GM19467 (cell line): Measurements from ENCODE around the gene FUBP1.
"Not testable (repeated sequence)": the region's sequence is repeated elsewhere in the genome, so short reads cannot be mapped to it uniquely, and the experiment has no call there.

ENCODE experiments used
- ATAC-seq: cut with Tn5 transposase; IDR thresholded peaks from one replicate; pipeline ENCODE4 v1.9.1; 2021; ENCODE audit warnings: mild to moderate bottlenecking, moderate library complexity; ENCODE audit not compliant: unreplicated experiment

FUBP1 gene

GRCh38 chr1:77978969-77979876 is at the start of gene FUBP1:
Gene FUBP1 (minus strand): TSS chr1:77979072. CDS start chr1:77979004, 68 bp downstream.
- peak; percentile 77 for ATAC-seq

GRCh38 chr1:78021134-78021533 is 42.3 kb upstream of the FUBP1 start:
- not testable (repeated sequence) for ATAC-seq

- no peak for ATAC-seq
Observed at GRCh38 chr1:78019024-78019423, 40.2 kb upstream of the FUBP1 start.

- no peak for ATAC-seq
Observed at GRCh38 chr1:78015148-78015547, 36.3 kb upstream of the FUBP1 start.

- ATAC-seq, result no peak
Observed at GRCh38 chr1:78011050-78011449, 32.2 kb upstream of the FUBP1 start.

GRCh38 chr1:78009836-78010235 is 31.0 kb upstream of the FUBP1 start:
- ATAC-seq, result no peak

GRCh38 chr1:78009276-78009675 is 30.4 kb upstream of the FUBP1 start:
- no peak for ATAC-seq

- no peak for ATAC-seq
Observed at GRCh38 chr1:78007677-78008341, 28.9 kb upstream of the FUBP1 start.

GRCh38 chr1:78006521-78006920 is 27.6 kb upstream of the FUBP1 start:
- ATAC-seq, result no peak

- no peak for ATAC-seq
Observed at GRCh38 chr1:78005755-78006154, 26.9 kb upstream of the FUBP1 start.

- no peak for ATAC-seq
Observed at GRCh38 chr1:78005448-78005722, 26.5 kb upstream of the FUBP1 start.

- peak; percentile 96 for ATAC-seq
Observed at GRCh38 chr1:78004719-78005447, 26.0 kb upstream of the FUBP1 start, which contains the start of gene DNAJB4. Gene DNAJB4 (plus strand): TSS chr1:78004939. CDS start chr1:78005111, 172 bp downstream.

GRCh38 chr1:78003882-78004718 is 25.2 kb upstream of the FUBP1 start:
- peak; percentile 53 for ATAC-seq

GRCh38 chr1:78003070-78003746 is 24.3 kb upstream of the FUBP1 start:
- no peak for ATAC-seq

GRCh38 chr1:78000536-78000935 is 21.7 kb upstream of the FUBP1 start:
- ATAC-seq, result not testable (repeated sequence)

- ATAC-seq, result no peak
Observed at GRCh38 chr1:77996734-77997133, 17.9 kb upstream of the FUBP1 start.

GRCh38 chr1:77994117-77994705 is 15.3 kb upstream of the FUBP1 start:
- ATAC-seq, result no peak

GRCh38 chr1:77991638-77992037 is 12.8 kb upstream of the FUBP1 start:
- ATAC-seq, result no peak

GRCh38 chr1:77990629-77991204 is 11.8 kb upstream of the FUBP1 start:
- no peak for ATAC-seq
